Measurements from ENCODE around the gene TMEM266. TPM values are rescaled to one million over a fixed set of nuclear protein-coding genes. Genes with fewer than 3 reads are reported as not detected.

Gene TMEM266
- polyA plus RNA-seq, 1 donor = 0.44 TPM

- no peak for DNase-seq (ENCODE audit: low read depth)
Measured at GRCh38 chr15:76239786-76240185, 180.0 kb downstream of the TMEM266 start.

- no peak for DNase-seq (ENCODE audit: low read depth)
Measured at GRCh38 chr15:76245072-76245610, 185.4 kb downstream of the TMEM266 start.

- no peak for DNase-seq (ENCODE audit: low read depth)
Measured at GRCh38 chr15:76251717-76252116, 191.9 kb downstream of the TMEM266 start.

GRCh38 chr15:76252249-76252648, 192.5 kb downstream of the TMEM266 start:
- DNase-seq (ENCODE audit: low read depth) = no peak

- no peak for DNase-seq (ENCODE audit: low read depth)
Measured at GRCh38 chr15:76253691-76254473, 194.1 kb downstream of the TMEM266 start.

Other genes with a start within 250 kb of the TMEM266 start
- gene UBE2Q2, start 216.5 kb upstream of the TMEM266 start, polyA plus RNA-seq (ENCODE audit: insufficient read length) = 47.1 TPM
- 21.7 TPM for gene FBXO22, start 156.1 kb upstream of the TMEM266 start, polyA plus RNA-seq (ENCODE audit: insufficient read length)
- gene NRG4, start 47.6 kb upstream of the TMEM266 start, polyA plus RNA-seq (ENCODE audit: insufficient read length) = 0.54 TPM

Data from forelimb muscle (tissue), 1 donor.